Measurements from ENCODE around the gene TRIP13.
"Not testable (repeated sequence)": the region's sequence is repeated elsewhere in the genome, so short reads cannot be mapped to it uniquely, and the experiment has no call there.

TRIP13 gene

GRCh38 chr5:893137-893506, 438 bp downstream of the TRIP13 start:
- no peak for DNase-seq

GRCh38 chr5:893711-894110, 1.0 kb downstream of the TRIP13 start:
- peak; percentile 15 for DNase-seq

- no peak for DNase-seq
Observed at GRCh38 chr5:900781-901180, 8.1 kb downstream of the TRIP13 start.

GRCh38 chr5:902129-902916, 9.6 kb downstream of the TRIP13 start:
- no peak for DNase-seq

GRCh38 chr5:903756-904096, 11.0 kb downstream of the TRIP13 start:
- no peak for DNase-seq

GRCh38 chr5:905139-905642, 12.5 kb downstream of the TRIP13 start:
- no peak for DNase-seq

- DNase-seq, result no peak
Observed at GRCh38 chr5:907366-907910, 14.8 kb downstream of the TRIP13 start.

- DNase-seq, result no peak
Observed at GRCh38 chr5:908172-908571, 15.5 kb downstream of the TRIP13 start.

GRCh38 chr5:909086-909485, 16.4 kb downstream of the TRIP13 start:
- DNase-seq, result peak; percentile 84

- DNase-seq, result no peak
Observed at GRCh38 chr5:909994-910768, 17.5 kb downstream of the TRIP13 start.

GRCh38 chr5:910769-911160, 18.1 kb downstream of the TRIP13 start:
- DNase-seq, result no peak

- no peak for DNase-seq
Observed at GRCh38 chr5:911601-912000, 18.9 kb downstream of the TRIP13 start.

GRCh38 chr5:912280-913091, 19.8 kb downstream of the TRIP13 start:
- DNase-seq, result peak; percentile 13

GRCh38 chr5:914174-914573, 21.5 kb downstream of the TRIP13 start:
- no peak for DNase-seq

- no peak for DNase-seq
Observed at GRCh38 chr5:914612-915011, 21.9 kb downstream of the TRIP13 start.

GRCh38 chr5:915346-915745, 22.7 kb downstream of the TRIP13 start:
- not testable (repeated sequence) for DNase-seq

- no peak for DNase-seq
Observed at GRCh38 chr5:915946-916345, 23.3 kb downstream of the TRIP13 start.

GRCh38 chr5:916441-917293, 24.0 kb downstream of the TRIP13 start:
- DNase-seq, result no peak

GRCh38 chr5:918717-919116, 26.0 kb downstream of the TRIP13 start:
- not testable (repeated sequence) for DNase-seq

- no peak for DNase-seq
Observed at GRCh38 chr5:919356-920000, 26.8 kb downstream of the TRIP13 start.

GRCh38 chr5:920321-920720, 27.6 kb downstream of the TRIP13 start:
- DNase-seq, result no peak
